Rectal smooth muscle tissue (tissue), 1 donor: ENCODE measurements around the gene APOLD1.
"Not testable (repeated sequence)": the region's sequence is repeated elsewhere in the genome, so short reads cannot be mapped to it uniquely, and the experiment has no call there.

Experiments
- H3K27ac ChIP-seq: one replicate; pipeline ENCODE4 v1.7.0; 2013; ENCODE audit warnings: low read depth, low read length, inconsistent platforms
- H3K27me3 ChIP-seq: one replicate; pipeline ENCODE4 v1.7.0; 2013; ENCODE audit warnings: low read length; ENCODE audit not compliant: control insufficient read depth, insufficient read depth
- H3K36me3 ChIP-seq: one replicate; pipeline ENCODE4 v1.7.0; 2013; ENCODE audit warnings: low read length; ENCODE audit not compliant: control insufficient read depth, insufficient read depth
- H3K4me1 ChIP-seq: one replicate; pipeline ENCODE4 v1.7.0; 2013; ENCODE audit warnings: low read length; ENCODE audit not compliant: control insufficient read depth, insufficient read depth
- H3K4me3 ChIP-seq: one replicate; pipeline ENCODE4 v1.7.0; 2013; ENCODE audit warnings: low read length
- H3K9ac ChIP-seq: one replicate; pipeline ENCODE4 v1.7.0; 2013; ENCODE audit warnings: low read length

The APOLD1 gene

GRCh38 chr12:12837813-12838153, 52.3 kb downstream of the APOLD1 start:
- H3K27me3 ChIP-seq = no peaks in the 10 kb centered on the region
- no peaks in the 10 kb centered on the region for H3K4me1 ChIP-seq
- no peak overlapping the region for H3K27ac ChIP-seq
- no peak overlapping the region for H3K4me3 ChIP-seq
- no peak overlapping the region for H3K9ac ChIP-seq
- H3K36me3 ChIP-seq = no peaks in the 10 kb centered on the region

- Histone ChIP-seq H3K27ac (no peak overlapping the region), H3K4me3 (no peak overlapping the region), H3K4me1 (no peaks in the 10 kb centered on the region), H3K36me3 (no peaks in the 10 kb centered on the region), H3K9ac (no peak overlapping the region), H3K27me3 (no peaks in the 10 kb centered on the region)
Measured at GRCh38 chr12:12839003-12839395, 53.5 kb downstream of the APOLD1 start.

GRCh38 chr12:12839439-12839838, 54.0 kb downstream of the APOLD1 start:
- H3K36me3 ChIP-seq, H3K4me3 ChIP-seq, H3K27me3 ChIP-seq, H3K9ac ChIP-seq, H3K27ac ChIP-seq, H3K4me1 ChIP-seq: not testable (repeated sequence)

GRCh38 chr12:12839873-12840579, 54.6 kb downstream of the APOLD1 start:
- no peak overlapping the region for H3K27ac ChIP-seq

GRCh38 chr12:12840580-12840899, 55.1 kb downstream of the APOLD1 start:
- Histone ChIP-seq H3K4me3 (no peak overlapping the region), H3K36me3 (no peaks in the 10 kb centered on the region), H3K9ac (no peak overlapping the region), H3K27ac (no peak overlapping the region), H3K27me3 (no peaks in the 10 kb centered on the region), H3K4me1 (no peaks in the 10 kb centered on the region)

More at GRCh38 chr12:12839873-12840579, 54.6 kb downstream of the APOLD1 start:
- H3K4me3 ChIP-seq = no peak overlapping the region
- no peaks in the 10 kb centered on the region for H3K27me3 ChIP-seq
- H3K36me3 ChIP-seq = no peaks in the 10 kb centered on the region
- no peaks in the 10 kb centered on the region for H3K4me1 ChIP-seq
- H3K9ac ChIP-seq = no peak overlapping the region
